CD4-positive, alpha-beta T cell treated with Interleukin-12 subunit alpha and Interleukin-12 subunit beta, for 1 hour (primary cell): ENCODE measurements around the gene IL6.
A peak's percentile ranks its signal among the peaks of the same experiment; 100 is the strongest.
"Not testable (repeated sequence)": the region's sequence is repeated elsewhere in the genome, so short reads cannot be mapped to it uniquely, and the experiment has no call there.

Experiments
- DNase-seq: peaks from one replicate; pipeline ENCODE4 v3.0.0-alpha.2; 2020

Gene IL6

GRCh38 chr7:22726907-22727713 is at the start of gene IL6:
Gene IL6, plus strand, starts transcription at chr7:22727200. Its CDS starts 63 bp downstream, at chr7:22727263.
- peak; percentile 14 for DNase-seq

DNA sequence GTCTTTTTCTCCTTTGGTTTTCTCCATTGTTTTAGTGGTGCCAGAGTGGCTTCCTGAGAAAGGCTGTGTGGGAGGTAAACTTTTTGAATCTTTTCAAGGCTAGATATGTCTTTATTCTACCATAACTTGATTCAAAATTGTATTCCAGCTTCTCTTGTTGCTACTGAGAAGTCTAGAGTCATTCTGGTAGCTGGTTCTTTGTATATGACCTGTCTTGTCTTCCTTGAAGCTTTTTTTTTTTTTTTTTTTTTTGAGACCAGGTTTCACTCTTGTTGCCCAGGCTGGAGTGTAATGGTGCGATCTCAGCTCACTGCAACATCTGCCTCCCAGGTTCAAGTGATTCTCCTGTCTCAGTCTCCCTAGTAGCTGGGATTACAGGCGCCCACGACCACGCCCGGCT is 49.7 kb upstream of the IL6 start:
- DNase-seq: not testable (repeated sequence)

GRCh38 chr7:22677680-22678079 is 49.3 kb upstream of the IL6 start:
- no peak for DNase-seq

DNA sequence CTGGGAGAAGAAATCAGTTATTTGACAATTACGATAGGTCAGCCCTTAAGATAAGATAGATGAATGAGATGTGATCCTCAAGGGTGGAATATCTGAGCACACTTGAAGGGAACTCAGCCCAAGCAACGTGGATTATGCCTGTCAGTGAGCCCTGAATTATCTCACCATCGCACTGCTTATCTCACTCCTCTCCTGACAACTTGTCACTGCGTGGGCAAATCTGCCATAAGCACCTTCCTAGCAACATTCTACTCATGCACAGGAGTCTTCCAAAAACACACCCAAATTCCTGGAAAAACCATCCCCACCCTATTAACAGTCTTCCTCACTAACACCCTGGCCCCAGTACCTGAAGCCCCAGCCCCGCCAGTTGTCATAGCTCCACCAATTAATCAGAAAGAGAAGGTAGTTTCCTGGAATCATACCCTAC is 46.5 kb upstream of the IL6 start:
- no peak for DNase-seq

GRCh38 chr7:22681312-22681711 is 45.7 kb upstream of the IL6 start:
- DNase-seq: no peak

GRCh38 chr7:22681852-22682657 is 44.9 kb upstream of the IL6 start:
- no peak for DNase-seq

- no peak for DNase-seq
Measured at GRCh38 chr7:22683379-22683778, 43.6 kb upstream of the IL6 start.

GRCh38 chr7:22686620-22687019 is 40.4 kb upstream of the IL6 start:
- DNase-seq: no peak

DNA sequence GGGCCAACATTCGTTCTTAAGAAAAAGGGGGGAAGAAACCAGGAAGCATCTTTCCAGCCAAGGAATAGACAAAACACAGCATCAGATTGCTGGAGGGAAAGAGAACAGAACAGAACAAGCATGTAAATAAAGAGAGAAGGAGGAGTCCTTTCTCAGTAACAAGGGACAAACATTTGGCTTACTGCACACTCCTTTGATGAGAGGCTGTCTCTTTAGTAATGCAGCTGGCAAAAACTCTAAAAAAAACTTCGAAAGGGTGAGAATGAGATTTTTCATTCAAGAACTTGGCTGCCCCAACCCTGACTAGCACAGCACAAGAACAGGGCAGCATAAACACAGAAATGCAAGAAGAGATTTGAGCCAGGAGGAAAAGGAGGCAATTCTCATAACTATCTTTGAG is 38.9 kb upstream of the IL6 start:
- DNase-seq: no peak

- not testable (repeated sequence) for DNase-seq
Measured at GRCh38 chr7:22688934-22689333, 38.1 kb upstream of the IL6 start.

DNA sequence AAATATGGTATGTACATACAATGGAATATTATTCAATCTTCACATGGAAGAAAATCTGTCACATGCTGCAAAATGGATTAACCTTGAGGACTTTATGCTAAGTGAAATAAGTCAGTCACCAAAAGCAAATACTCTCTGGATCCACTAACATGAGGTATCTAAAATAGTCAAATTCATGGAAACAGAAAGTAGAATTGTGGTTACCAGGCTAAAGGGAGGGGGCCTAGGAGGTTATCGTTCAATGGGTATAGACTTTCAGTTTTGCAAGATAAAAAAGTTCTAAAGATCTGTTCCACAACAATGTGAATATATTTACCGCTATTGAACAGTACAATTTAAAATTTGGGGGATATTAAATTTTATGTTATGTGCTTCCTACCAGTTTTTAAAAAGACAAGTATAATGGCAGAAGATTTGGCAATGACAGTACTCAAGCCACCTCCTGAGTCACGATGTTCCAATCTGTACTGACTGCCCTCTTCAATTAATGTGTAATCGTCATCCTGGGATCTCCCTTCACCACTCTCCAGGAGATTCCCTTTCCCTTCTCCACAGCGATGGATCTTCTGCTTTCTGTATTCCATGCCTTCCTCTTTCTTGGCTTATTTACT is 32.3 kb upstream of the IL6 start:
- peak; percentile 14 for DNase-seq

DNA sequence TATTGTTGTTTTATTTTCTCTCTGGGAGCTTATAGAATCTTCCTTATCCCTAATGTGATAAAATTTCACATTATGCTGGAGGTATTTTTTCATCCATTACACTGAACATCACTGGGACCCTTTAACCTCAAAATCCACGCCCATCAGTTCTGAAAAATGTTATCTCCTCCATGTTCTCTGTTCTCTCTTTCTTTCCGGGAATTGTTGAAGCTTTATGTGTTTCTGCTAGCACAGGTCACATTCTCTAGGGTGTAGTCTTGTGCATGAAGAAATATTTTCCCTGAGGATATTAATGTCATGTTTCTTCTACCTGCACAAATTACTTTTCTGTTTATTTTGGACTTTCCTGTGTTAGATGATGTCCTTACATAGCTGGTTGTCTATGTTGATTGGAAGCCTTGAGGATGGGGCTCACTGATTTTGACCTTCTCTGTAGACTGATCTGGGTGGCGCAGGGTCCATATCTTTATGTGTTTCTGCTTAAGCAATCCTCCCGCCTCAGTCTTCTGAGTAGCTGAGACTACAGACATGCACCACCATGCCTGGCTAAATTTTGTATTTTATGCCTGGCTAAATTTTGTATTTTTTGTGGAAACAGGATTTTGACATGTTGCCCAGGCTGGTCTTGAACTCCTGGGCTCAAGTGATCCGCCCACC is 31.4 kb upstream of the IL6 start:
- no peak for DNase-seq

DNA sequence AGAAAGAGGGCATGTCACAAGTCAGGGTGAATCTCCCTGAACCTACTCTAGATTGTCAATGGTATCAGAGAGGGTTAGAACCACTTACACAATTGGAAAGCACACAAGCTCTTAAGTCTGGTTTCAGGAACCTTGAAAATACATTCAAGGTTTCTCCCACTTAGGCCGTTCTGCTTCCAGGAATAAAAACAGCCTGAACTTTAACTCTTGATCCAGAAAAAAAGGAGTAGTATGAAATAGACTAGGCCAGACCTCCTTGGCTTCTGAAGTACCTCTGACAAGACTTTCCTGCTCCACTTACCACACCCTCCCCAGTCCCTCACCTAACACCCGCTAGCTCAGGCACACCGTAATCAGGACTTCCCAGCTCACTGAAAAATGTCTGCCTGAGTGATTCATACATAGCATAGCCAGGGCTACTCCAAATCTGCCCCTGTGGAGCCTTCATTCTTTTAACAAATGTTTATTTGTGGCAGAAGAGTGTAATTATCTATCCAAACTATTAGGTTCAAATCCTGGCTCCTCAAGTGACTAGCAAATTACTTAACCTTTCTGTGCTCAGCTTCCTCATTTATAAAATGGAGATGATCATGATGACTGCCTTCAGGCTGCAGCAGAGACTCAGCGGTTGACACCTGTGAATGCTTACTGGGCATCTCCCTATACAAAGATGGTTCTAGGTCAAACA is 30.3 kb upstream of the IL6 start:
- DNase-seq: peak; percentile 8

DNA sequence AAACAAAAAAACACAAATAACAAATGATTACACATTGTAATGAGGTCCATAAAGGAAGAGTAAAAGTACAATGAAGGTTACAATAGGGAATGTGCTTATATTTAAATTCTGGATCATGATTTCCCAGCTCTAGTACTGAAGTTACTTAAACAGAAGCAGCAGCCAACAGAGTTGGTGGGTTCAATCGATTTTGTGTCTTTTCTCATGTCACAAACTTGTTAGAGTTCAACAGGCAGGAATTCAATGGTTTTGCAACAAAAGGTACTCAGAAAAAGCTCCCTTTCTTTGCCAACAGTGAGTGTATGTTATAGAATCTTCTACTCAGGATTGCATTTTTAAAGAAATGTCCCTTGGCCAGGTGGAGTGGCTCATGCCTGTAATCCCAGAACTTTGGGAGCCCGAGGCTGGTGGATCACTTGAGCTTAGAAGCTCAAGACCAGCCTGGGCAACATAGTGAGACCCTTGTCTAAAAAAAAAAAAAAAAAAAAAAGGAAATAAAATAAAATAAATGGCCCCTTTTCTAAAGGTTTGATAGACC is 29.6 kb upstream of the IL6 start:
- no peak for DNase-seq

- DNase-seq: peak; percentile 47
Measured at GRCh38 chr7:22697876-22698606, 29.0 kb upstream of the IL6 start.

DNA sequence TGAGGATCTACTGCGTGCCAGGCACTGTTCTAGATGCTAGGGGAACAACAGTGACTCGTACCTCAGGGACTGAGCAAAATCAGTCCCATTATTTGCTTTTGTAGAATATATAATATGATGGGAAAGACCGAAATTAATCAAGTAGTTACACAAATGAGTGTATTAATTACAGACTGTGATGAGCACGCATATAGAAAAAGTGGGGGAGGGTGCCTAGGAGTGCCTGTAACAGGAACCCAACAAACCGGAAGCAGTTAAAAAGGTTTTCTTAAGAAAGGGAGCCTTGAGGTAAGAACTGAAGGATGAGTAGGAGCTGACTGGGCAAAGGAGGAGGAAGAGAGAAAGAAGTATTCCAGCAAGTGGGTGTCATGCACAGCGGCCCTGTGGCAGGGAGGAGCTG is 28.2 kb upstream of the IL6 start:
- no peak for DNase-seq

DNA sequence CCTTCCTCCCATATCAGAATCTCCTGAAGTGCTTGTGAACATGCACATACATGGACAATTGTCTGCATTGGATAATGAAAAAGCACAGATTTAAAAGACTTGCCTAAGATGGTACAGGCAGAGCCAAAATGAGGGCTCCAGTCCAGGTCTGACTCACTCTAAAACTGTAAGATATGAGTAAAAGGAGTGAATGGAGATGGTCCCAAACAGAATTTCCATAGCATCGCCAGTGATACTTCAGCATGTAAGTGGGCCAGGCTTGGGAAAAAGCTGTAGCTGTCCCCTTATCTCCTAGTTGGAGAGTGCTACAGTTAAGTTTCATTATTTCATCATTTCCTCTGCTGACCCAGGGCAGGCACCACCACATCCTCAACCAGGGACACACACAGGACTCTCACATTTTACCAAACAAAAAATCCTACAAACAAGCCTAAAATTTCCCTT is 26.4 kb upstream of the IL6 start:
- DNase-seq: no peak

GRCh38 chr7:22702516-22702915 is 24.5 kb upstream of the IL6 start:
- no peak for DNase-seq

GRCh38 chr7:22703107-22703855 is 23.7 kb upstream of the IL6 start:
- not testable (repeated sequence) for DNase-seq

- DNase-seq: not testable (repeated sequence)
Measured at GRCh38 chr7:22703978-22704610, 22.9 kb upstream of the IL6 start.
